ENCODE results near the gene KDM3B.
"Not testable (repeated sequence)": the region's sequence is repeated elsewhere in the genome, so short reads cannot be mapped to it uniquely, and the experiment has no call there.

KDM3B gene

GRCh38 chr5:138352071-138352721 is at the start of gene KDM3B:
TSS of gene KDM3B (plus strand) at chr5:138352685. CDS start at chr5:138352796, 111 bp downstream.
- peak; percentile 92 for DNase-seq (ENCODE audit: low read depth)

- DNase-seq (ENCODE audit: low read depth): no peak
Observed at GRCh38 chr5:138303372-138303771, 49.1 kb upstream of the KDM3B start.

- DNase-seq (ENCODE audit: low read depth): no peak
Observed at GRCh38 chr5:138305797-138306196, 46.7 kb upstream of the KDM3B start.

GRCh38 chr5:138315751-138316278 is 36.7 kb upstream of the KDM3B start:
- no peak for DNase-seq (ENCODE audit: low read depth)

- no peak for DNase-seq (ENCODE audit: low read depth)
Observed at GRCh38 chr5:138316355-138316754, 36.1 kb upstream of the KDM3B start.

GRCh38 chr5:138318211-138318610 is 34.3 kb upstream of the KDM3B start:
- DNase-seq (ENCODE audit: low read depth): not testable (repeated sequence)

- DNase-seq (ENCODE audit: low read depth): no peak
Observed at GRCh38 chr5:138330813-138331448, 21.6 kb upstream of the KDM3B start.

- DNase-seq (ENCODE audit: low read depth): peak; percentile 95
Observed at GRCh38 chr5:138331449-138332368, 20.8 kb upstream of the KDM3B start, which contains the start of gene CDC25C. TSS of gene CDC25C (minus strand) at chr5:138331804. CDS start at chr5:138331180, 624 bp downstream.

GRCh38 chr5:138334867-138335447 is 17.5 kb upstream of the KDM3B start:
- no peak for DNase-seq (ENCODE audit: low read depth)

- DNase-seq (ENCODE audit: low read depth): no peak
Observed at GRCh38 chr5:138336952-138337684, 15.4 kb upstream of the KDM3B start.

GRCh38 chr5:138337685-138338410 is 14.6 kb upstream of the KDM3B start, which contains the start of gene FAM53C:
TSS of gene FAM53C (plus strand) at chr5:138338266. CDS start at chr5:138341336, 3,070 bp downstream.
- peak; percentile 87 for DNase-seq (ENCODE audit: low read depth)

GRCh38 chr5:138338411-138339090 is 13.9 kb upstream of the KDM3B start:
- no peak for DNase-seq (ENCODE audit: low read depth)

GRCh38 chr5:138339091-138339456 is 13.4 kb upstream of the KDM3B start:
- no peak for DNase-seq (ENCODE audit: low read depth)

- DNase-seq (ENCODE audit: low read depth): no peak
Observed at GRCh38 chr5:138339464-138339863, 13.0 kb upstream of the KDM3B start.

GRCh38 chr5:138340008-138340407 is 12.5 kb upstream of the KDM3B start:
- DNase-seq (ENCODE audit: low read depth): no peak

GRCh38 chr5:138344887-138345622 is 7.4 kb upstream of the KDM3B start:
- DNase-seq (ENCODE audit: low read depth): no peak

- DNase-seq (ENCODE audit: low read depth): no peak
Observed at GRCh38 chr5:138346889-138347288, 5.6 kb upstream of the KDM3B start.

- no peak for DNase-seq (ENCODE audit: low read depth)
Observed at GRCh38 chr5:138349852-138350562, 2.5 kb upstream of the KDM3B start.

GRCh38 chr5:138350563-138350890 is 2.0 kb upstream of the KDM3B start:
- DNase-seq (ENCODE audit: low read depth): no peak

All from activated T-helper 9 cell treated with anti-CD3 and anti-CD28 coated beads, Interleukin-2, amount 50 U/mL, for 16 hours (primary cell).